Hepatocyte (in vitro differentiated cells): Measurements from ENCODE around the gene HTT. TPM values are rescaled to one million over a fixed set of nuclear protein-coding genes. Genes with fewer than 3 reads are reported as not detected.

Experiments
- DNase-seq: peaks from one replicate; pipeline ENCODE4 v3.0.0-alpha.2; 2016; ENCODE audit warnings: low spot score
- H2AFZ ChIP-seq: fragments of 200-600 bp; sonication (generic); 2 replicates; pipeline ENCODE4 v1.6.0; 2016; ENCODE audit warnings: antibody characterized with exemption, mild to moderate bottlenecking
- H3K27ac ChIP-seq: fragments of 200-600 bp; sonication (generic); 2 replicates; pipeline ENCODE4 v1.5.1; 2016; ENCODE audit warnings: mild to moderate bottlenecking
- H3K27me3 ChIP-seq: fragments of 200-600 bp; sonication (generic); 2 replicates; pipeline ENCODE4 v1.6.1; 2016
- H3K36me3 ChIP-seq: fragments of 200-600 bp; sonication (generic); replicated peaks from 2 replicates; pipeline ENCODE4 v1.5.1; 2016; ENCODE audit warnings: low read depth; ENCODE audit not compliant: insufficient read depth
- H3K4me1 ChIP-seq: fragments of 200-600 bp; sonication (generic); 2 replicates; pipeline ENCODE4 v1.5.1; 2016; ENCODE audit warnings: mild to moderate bottlenecking, moderate library complexity; ENCODE audit not compliant: insufficient read depth
- H3K4me2 ChIP-seq: fragments of 200-600 bp; sonication (generic); 2 replicates; pipeline ENCODE4 v1.6.0; 2016
- H3K4me3 ChIP-seq: fragments of 200-600 bp; sonication (generic); 2 replicates; pipeline ENCODE4 v1.5.1; 2016; ENCODE audit warnings: mild to moderate bottlenecking
- H3K79me2 ChIP-seq: fragments of 200-600 bp; sonication (generic); 2 replicates; pipeline ENCODE4 v1.6.0; 2017; ENCODE audit warnings: mild to moderate bottlenecking
- H3K9me2 ChIP-seq: fragments of 200-600 bp; sonication (generic); replicated peaks from 2 replicates; pipeline ENCODE4 v1.6.0; 2017; ENCODE audit warnings: mild to moderate bottlenecking; ENCODE audit not compliant: insufficient read depth
- H3K9me3 ChIP-seq: fragments of 200-600 bp; sonication (generic); 2 replicates; pipeline ENCODE4 v1.5.1; 2016; ENCODE audit warnings: low read depth, mild to moderate bottlenecking
- H4K20me1 ChIP-seq: fragments of 200-600 bp; sonication (generic); 2 replicates; pipeline ENCODE4 v1.6.0; 2016; ENCODE audit warnings: mild to moderate bottlenecking; ENCODE audit not compliant: insufficient read depth, poor library complexity, severe bottlenecking
- EZH2 ChIP-seq: fragments of 200-600 bp; sonication (generic); IDR thresholded peaks from 2 replicates; pipeline ENCODE4 v1.6.1; 2016; ENCODE audit warnings: antibody characterized with exemption, mild to moderate bottlenecking, borderline replicate concordance
- EZH2phosphoT487 ChIP-seq: fragments of 200-600 bp; sonication (generic); IDR thresholded peaks from one replicate; pipeline ENCODE4 v1.6.1; 2018; ENCODE audit warnings: antibody characterized with exemption, mild to moderate bottlenecking, low read depth, moderate library complexity; ENCODE audit not compliant: unreplicated experiment, severe bottlenecking
- WGBS: methylation state at CpG from one replicate; pipeline ENCODE4 v1.1.6; 2016; ENCODE audit warnings: low lambda C conversion rate; ENCODE audit errors: missing lambda C conversion rate; 5-methylcytosine and 5-hydroxymethylcytosine counted together
- polyA plus RNA-seq: library from polyadenylated mRNA; unstranded; fragments of >200 nt; fragmentation: Nextera tagmentation; extraction: Ambion mirVana; gene quantifications from 2 replicates; pipeline ENCODE4 v1.2.1, GENCODE V29; 2016
- total RNA-seq: library from RNA; depleted of rRNA; stranded (reverse); fragments of >200 nt; gene quantifications from 2 replicates; pipeline ENCODE4 v1.2.3, GENCODE V29; 2014
- TF ChIP-seq, protein P1 (sequence below): fragments of 200-600 bp; sonication (generic); IDR thresholded peaks from 2 replicates; pipeline ENCODE4 v1.5.1; 2016; ENCODE audit warnings: antibody characterized with exemption, mild to moderate bottlenecking; ENCODE audit not compliant: poor library complexity

HTT gene
- total and polyA plus RNA-seq, 2 experiments from 2014 or later: 12.4 to 33.9 TPM

DNA sequence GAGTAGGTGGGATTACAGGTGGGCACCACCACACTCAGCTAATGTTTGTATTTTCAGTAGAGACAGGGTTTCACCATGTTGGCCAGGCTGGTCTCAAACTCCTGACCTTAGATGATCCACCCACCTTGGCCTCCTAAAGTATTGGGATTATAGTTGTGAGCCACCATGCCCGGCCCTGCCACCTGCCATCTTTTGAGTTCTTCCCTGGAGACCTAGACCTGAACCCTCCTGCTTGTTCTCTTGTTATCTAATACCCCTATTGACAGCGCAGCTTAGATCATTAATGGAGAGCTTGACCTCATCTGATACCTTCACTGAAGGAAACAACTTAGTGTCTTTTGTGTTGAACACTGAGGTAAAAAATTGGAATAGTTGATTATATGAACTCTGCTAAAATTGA, 53.6 kb downstream of the HTT start:
- H3K27me3 ChIP-seq: no peaks in the 10 kb centered on the region
- H3K4me2 ChIP-seq: no peak overlapping the region
- no peaks in the 10 kb centered on the region for H3K36me3 ChIP-seq
- H3K4me1 ChIP-seq: peaks cover 5% of the 10 kb centered on the region
- no peak overlapping the region for H2AFZ ChIP-seq
- no peak overlapping the region for H3K4me3 ChIP-seq
- DNase-seq: no peak
- no peaks in the 10 kb centered on the region for H3K79me2 ChIP-seq
- 96% methylated on average over 2 of the region's 2 CpGs for WGBS
- H4K20me1 ChIP-seq: no peaks in the 10 kb centered on the region
- no peak for TF ChIP-seq EZH2
- TF ChIP-seq, protein P1, sequence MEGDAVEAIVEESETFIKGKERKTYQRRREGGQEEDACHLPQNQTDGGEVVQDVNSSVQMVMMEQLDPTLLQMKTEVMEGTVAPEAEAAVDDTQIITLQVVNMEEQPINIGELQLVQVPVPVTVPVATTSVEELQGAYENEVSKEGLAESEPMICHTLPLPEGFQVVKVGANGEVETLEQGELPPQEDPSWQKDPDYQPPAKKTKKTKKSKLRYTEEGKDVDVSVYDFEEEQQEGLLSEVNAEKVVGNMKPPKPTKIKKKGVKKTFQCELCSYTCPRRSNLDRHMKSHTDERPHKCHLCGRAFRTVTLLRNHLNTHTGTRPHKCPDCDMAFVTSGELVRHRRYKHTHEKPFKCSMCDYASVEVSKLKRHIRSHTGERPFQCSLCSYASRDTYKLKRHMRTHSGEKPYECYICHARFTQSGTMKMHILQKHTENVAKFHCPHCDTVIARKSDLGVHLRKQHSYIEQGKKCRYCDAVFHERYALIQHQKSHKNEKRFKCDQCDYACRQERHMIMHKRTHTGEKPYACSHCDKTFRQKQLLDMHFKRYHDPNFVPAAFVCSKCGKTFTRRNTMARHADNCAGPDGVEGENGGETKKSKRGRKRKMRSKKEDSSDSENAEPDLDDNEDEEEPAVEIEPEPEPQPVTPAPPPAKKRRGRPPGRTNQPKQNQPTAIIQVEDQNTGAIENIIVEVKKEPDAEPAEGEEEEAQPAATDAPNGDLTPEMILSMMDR: no peak
- no peaks in the 10 kb centered on the region for H3K9me2 ChIP-seq
- H3K9me3 ChIP-seq: no peaks in the 10 kb centered on the region
- no peak overlapping the region for H3K27ac ChIP-seq

DNA sequence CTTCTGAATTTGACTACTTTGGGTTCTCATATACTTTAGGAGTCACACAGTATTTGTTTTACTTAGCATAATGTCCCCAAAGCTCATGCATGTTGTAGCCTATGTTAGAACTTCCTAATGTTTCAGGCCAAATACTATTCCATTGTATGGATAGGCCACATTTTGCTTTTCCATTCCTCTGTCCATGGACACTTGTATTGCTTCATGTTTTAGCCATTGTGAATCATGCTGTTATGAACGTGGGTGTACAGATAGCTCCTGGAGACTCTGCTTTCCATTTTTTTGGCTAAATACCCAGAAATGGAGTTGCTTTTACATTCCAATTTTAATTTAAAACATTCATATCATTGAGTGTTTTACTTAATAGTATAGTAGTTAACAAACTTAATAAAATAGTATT, 54.5 kb downstream of the HTT start:
- whole genome bisulfite sequencing: 100% methylated on average over 1 of the region's 1 CpG
- H3K4me2 ChIP-seq: no peak overlapping the region
- no peaks in the 10 kb centered on the region for H3K4me1 ChIP-seq
- no peak for TF ChIP-seq EZH2
- TF ChIP-seq, protein P1: no peak
- no peak for TF ChIP-seq EZH2phosphoT487
- H3K79me2 ChIP-seq: no peaks in the 10 kb centered on the region
- no peak overlapping the region for H3K4me3 ChIP-seq
- DNase-seq: no peak
- no peaks in the 10 kb centered on the region for H3K27me3 ChIP-seq
- H4K20me1 ChIP-seq: no peaks in the 10 kb centered on the region
- no peak overlapping the region for H3K27ac ChIP-seq
- H3K9me3 ChIP-seq: no peaks in the 10 kb centered on the region
- H3K9me2 ChIP-seq: no peaks in the 10 kb centered on the region
- H3K36me3 ChIP-seq: no peaks in the 10 kb centered on the region
- H2AFZ ChIP-seq: no peak overlapping the region

DNA sequence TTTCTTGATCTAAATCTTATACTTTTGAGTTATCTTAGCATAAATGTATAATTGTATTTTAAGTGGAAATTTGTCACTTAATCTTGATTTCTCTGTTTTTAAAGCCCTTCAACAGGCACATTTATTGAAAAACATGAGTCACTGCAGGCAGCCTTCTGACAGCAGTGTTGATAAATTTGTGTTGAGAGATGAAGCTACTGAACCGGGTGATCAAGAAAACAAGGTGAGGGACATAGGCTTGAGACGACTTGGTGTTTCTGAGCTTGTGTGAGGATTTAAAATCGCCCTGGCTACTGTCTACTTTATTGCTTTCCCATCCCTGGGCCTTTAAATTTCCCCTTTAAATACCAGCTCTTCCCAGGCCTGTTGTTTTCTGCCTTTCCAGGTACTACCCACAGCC, 55.7 kb downstream of the HTT start:
- Histone ChIP-seq H3K36me3 (no peaks in the 10 kb centered on the region), H3K27ac (no peak overlapping the region), H3K9me2 (no peaks in the 10 kb centered on the region), H4K20me1 (no peaks in the 10 kb centered on the region), H3K9me3 (no peaks in the 10 kb centered on the region), H3K4me1 (no peaks in the 10 kb centered on the region), H2AFZ (no peak overlapping the region), H3K79me2 (no peaks in the 10 kb centered on the region), H3K27me3 (no peaks in the 10 kb centered on the region), H3K4me3 (no peak overlapping the region), H3K4me2 (no peak overlapping the region)
- TF ChIP-seq EZH2phosphoT487 (no peak), EZH2 (no peak)
- TF ChIP-seq, protein P1: no peak
- WGBS: 70% methylated on average over 3 of the region's 3 CpGs
- DNase-seq: no peak

DNA sequence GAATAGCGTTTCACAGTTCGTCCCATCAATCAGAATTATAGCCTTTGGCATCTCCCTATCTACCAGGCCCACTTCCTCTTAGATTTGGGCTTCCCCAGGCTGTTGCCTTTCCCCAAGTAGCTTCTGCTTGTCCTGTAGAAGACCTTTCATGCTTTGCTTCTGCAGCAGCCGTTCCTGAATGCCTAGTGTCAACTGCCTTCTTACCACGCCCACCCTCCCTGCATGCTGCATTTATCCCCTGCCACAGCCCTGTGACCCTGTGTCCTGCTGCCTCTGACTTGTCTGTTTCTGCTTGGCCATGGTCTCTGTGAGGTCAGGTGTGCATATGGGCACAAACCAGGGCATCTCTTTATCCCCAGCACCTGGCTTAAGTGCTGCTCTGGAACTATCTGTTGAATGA, 56.3 kb downstream of the HTT start:
- Histone ChIP-seq H3K9me3 (no peaks in the 10 kb centered on the region), H3K4me1 (no peaks in the 10 kb centered on the region), H3K27me3 (no peaks in the 10 kb centered on the region), H3K79me2 (no peaks in the 10 kb centered on the region), H2AFZ (no peak overlapping the region), H3K27ac (no peak overlapping the region), H3K36me3 (no peaks in the 10 kb centered on the region), H3K9me2 (no peaks in the 10 kb centered on the region), H3K4me3 (no peak overlapping the region), H3K4me2 (no peak overlapping the region), H4K20me1 (no peaks in the 10 kb centered on the region)
- no peak for DNase-seq
- 93% methylated on average over 4 of the region's 4 CpGs for WGBS
- TF ChIP-seq EZH2phosphoT487 (no peak), EZH2 (no peak)
- TF ChIP-seq, protein P1: no peak
